ENCODE measurements around the gene LAMA2.
"Not testable (repeated sequence)": the region's sequence is repeated elsewhere in the genome, so short reads cannot be mapped to it uniquely, and the experiment has no call there.

LAMA2 gene

DNA sequence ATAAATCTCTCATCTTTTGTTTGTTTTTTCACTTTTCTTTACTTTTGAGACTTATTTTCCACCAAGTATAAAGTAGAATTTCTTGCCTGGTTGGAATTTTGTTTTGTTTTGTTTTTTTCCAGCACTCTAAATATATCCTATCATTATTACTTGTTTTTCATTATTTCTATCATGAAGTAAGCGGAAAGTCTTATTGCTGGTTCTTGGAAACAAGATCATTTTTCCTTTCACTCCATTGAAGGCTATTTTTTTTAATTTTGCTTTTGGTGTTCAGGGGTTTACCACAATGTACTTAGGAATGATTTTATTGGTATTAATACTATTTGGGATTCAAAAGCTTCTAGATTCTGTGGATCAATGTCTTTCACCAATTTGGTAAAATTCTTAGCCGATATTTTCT is 190.1 kb downstream of the LAMA2 start:
- DNase-seq (ENCODE audit: low read depth): no peak

- DNase-seq (ENCODE audit: low read depth): peak; percentile 3
Observed at GRCh38 chr6:129073691-129074395, 190.9 kb downstream of the LAMA2 start.

DNA sequence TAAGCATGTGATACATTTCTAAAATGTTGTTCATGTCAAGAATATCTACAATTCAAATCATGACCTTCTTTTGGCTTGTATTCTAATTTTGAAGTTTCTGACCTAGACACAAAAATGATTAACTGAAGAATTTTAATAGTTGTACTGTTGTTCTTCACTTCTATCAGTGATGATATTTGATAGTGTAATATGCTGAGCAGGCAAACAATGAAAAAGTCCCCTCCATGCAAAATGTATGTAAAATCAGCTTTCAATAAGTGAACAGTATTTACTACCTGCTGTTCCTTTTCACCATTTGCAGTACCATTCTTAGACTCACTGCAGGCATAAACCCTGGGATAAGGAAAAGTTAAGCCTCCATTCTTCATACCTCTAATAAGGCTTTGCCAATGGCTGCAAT is 201.5 kb downstream of the LAMA2 start:
- DNase-seq (ENCODE audit: low read depth): no peak

- DNase-seq (ENCODE audit: low read depth): not testable (repeated sequence)
Observed at GRCh38 chr6:129088481-129088880, 205.5 kb downstream of the LAMA2 start.

- no peak for DNase-seq (ENCODE audit: low read depth)
Observed at GRCh38 chr6:129089357-129089756, 206.4 kb downstream of the LAMA2 start.

DNA sequence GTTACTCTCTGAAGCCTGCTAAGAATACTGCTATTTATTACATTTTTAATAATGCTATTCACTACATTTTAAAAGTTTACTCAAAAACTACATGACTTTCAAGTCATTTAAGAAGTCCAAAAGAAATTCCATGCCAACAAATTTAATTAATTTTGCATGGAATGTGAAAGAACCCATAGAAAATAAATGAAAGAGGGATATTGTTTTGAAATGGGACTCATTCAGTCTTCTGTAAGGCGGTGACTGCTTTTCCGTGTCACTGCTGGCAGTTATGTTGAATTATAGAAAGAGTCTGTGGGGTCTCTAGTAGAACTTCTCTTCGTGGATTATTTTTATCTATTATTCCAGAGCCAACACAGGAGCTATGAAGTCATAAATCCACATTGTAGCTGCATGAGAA is 211.2 kb downstream of the LAMA2 start:
- DNase-seq (ENCODE audit: low read depth): no peak

DNA sequence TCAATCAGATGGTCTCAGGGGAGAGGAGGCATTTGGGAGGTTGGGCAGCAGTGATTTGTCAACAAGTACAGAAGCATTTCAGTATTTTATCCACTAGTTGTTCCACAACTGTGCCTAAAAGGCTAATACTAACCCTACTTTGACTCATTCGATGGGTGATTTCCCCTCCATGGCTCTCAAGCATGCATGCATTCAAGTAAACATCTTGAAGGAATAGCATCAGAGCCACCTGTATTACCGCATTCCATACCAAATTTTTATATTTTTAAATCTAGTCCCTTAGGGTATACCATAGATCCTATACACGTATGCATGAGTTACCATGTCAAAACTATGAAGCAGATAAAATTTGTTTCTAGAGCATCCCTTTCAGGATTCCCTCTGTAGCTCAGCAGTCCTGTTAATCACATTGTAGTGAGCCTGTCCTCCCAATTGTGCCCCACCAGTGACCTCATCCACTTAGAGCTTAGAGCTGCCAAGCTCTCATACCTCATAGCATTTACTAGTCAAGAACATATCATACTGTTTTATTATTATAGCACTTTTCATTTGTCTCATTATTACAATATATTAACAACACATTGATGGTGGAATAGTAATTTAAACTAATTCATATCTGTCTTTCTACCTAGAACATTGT is 213.8 kb downstream of the LAMA2 start:
- DNase-seq (ENCODE audit: low read depth): no peak

DNA sequence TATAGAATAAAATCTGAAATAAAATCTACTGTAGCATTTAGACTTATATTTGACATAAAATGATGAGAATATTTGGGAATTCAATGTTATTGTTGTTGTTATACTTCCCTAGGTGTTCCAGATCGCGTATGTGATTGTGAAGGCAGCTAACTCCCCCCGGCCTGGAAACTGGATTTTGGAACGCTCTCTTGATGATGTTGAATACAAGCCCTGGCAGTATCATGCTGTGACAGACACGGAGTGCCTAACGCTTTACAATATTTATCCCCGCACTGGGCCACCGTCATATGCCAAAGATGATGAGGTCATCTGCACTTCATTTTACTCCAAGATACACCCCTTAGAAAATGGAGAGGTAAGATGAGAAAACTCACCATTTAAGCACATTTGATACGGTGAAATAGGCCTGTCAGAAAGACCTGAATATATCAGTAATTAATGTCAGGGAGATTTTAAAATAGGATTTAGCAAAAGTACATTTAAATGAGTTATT is 215.2 kb downstream of the LAMA2 start:
- no peak for DNase-seq (ENCODE audit: low read depth)

GRCh38 chr6:129099696-129100095 is 216.8 kb downstream of the LAMA2 start:
- DNase-seq (ENCODE audit: low read depth): no peak

DNA sequence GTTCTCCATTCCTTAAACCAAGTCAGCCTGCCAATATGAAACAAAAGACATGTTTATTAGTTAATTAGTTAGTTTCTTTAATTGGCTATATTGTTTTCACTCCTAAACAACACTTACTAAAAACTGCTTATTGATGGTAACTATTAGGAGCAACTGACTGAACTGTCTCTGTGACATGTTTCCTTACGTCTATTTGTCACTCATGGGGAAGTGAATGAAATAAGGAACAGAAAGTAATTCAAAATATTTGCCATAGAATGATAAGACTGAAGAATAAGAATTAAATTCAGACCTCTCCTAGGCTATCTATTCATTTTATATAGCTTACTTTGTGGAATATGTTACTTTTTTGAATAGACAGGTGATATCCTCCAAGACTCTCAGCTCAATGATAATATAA is 217.2 kb downstream of the LAMA2 start:
- no peak for DNase-seq (ENCODE audit: low read depth)

DNA sequence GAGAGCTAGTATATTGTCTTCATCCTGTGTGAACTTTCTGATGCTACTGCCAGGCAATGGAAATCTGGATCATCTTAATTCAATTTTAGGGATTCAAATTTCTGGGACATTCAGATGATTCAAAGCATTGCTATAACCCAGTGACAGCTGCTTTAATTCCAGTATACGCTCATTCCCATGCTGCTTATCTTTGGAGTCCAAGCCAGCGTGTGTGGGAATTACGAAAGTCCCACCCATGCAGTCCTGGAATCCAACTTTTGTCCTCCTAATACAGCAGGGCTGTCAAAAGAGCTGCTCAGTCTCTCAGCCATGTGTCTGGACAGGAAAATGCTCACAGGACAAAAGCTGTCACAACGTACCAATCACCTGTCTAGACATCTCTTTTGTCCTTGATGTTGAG is 219.8 kb downstream of the LAMA2 start:
- no peak for DNase-seq (ENCODE audit: low read depth)

DNA sequence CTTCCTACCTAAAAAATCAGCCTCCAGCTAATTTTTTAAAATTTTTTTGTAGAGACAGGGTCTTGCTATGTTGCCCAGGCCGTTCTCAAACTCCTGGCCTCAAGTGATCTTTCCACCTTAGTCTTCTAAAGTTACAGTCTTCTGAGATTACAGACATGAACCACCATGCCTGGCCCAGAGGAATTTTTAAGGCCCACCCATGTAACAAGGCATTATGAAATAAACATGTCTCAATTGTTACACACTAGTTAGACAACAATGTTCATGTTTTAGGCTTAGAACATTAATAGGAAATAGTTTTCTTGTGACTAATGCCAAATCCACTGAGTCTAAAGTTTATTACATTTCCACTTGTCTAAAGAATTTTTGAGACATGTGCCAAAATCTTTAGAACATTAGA is 221.2 kb downstream of the LAMA2 start:
- no peak for DNase-seq (ENCODE audit: low read depth)

- DNase-seq (ENCODE audit: low read depth): no peak
Observed at GRCh38 chr6:129104560-129104959, 221.6 kb downstream of the LAMA2 start.

- DNase-seq (ENCODE audit: low read depth): no peak
Observed at GRCh38 chr6:129105035-129105434, 222.1 kb downstream of the LAMA2 start.

DNA sequence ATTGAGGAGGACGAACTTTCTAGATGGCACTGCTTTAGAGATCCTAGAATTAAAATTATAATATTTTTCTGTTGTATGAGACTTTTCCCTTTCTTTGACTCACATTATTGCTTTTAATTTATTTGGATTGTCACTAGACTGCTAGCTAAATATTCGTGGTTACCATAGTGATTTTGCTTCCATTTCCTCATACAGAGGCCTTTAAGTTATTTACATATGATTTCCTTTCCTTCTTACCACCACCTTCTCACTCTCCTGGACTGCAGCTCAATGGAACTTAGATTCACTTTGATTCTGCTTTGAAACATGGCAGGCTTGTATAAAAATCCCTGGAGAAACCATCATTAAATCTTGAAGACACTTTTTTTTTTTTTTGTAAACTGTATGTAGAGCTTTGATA is 222.9 kb downstream of the LAMA2 start:
- DNase-seq (ENCODE audit: low read depth): no peak

DNA sequence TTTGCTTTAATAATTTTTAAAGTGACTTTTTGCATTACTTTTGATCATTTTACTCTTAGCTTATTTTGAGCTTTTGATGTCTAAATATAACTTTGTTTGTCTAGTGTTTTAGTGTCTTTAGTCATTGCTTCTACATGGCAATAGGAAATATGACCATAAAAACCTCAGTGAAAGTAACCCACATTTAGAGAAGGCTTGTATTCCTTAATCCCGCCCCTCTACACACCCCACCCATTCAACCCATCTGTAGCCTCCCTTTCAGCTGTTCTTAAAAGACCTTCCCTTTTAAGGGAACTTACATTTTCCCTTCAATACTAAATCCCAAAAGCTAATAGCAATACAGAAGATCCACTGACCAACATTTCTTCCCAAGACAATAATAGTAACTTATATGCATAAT is 225.4 kb downstream of the LAMA2 start:
- no peak for DNase-seq (ENCODE audit: low read depth)

- DNase-seq (ENCODE audit: low read depth): no peak
Observed at GRCh38 chr6:129110690-129111343, 227.9 kb downstream of the LAMA2 start.

- no peak for DNase-seq (ENCODE audit: low read depth)
Observed at GRCh38 chr6:129111346-129111745, 228.4 kb downstream of the LAMA2 start.

DNA sequence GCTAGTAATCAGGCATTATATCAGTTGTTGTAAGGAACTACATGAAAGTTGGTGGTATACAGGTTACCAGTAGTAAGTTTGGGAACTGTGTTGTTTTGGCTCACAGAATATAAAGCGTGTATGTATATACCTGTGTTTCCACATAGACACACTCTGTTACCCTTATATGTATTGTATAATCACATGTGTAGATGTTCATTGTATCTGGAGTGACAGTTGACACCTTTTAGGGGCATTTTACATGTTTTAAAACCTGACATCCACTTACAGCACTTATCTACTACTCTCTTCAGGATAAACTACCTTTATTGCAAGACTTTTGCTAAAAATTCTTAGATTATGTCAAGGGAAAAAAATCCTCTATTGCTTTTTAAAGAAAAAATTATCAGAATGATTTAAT is 228.9 kb downstream of the LAMA2 start:
- no peak for DNase-seq (ENCODE audit: low read depth)

GRCh38 chr6:129112591-129112990 is 229.7 kb downstream of the LAMA2 start:
- no peak for DNase-seq (ENCODE audit: low read depth)

GRCh38 chr6:129113637-129114036 is 230.7 kb downstream of the LAMA2 start:
- no peak for DNase-seq (ENCODE audit: low read depth)

DNA sequence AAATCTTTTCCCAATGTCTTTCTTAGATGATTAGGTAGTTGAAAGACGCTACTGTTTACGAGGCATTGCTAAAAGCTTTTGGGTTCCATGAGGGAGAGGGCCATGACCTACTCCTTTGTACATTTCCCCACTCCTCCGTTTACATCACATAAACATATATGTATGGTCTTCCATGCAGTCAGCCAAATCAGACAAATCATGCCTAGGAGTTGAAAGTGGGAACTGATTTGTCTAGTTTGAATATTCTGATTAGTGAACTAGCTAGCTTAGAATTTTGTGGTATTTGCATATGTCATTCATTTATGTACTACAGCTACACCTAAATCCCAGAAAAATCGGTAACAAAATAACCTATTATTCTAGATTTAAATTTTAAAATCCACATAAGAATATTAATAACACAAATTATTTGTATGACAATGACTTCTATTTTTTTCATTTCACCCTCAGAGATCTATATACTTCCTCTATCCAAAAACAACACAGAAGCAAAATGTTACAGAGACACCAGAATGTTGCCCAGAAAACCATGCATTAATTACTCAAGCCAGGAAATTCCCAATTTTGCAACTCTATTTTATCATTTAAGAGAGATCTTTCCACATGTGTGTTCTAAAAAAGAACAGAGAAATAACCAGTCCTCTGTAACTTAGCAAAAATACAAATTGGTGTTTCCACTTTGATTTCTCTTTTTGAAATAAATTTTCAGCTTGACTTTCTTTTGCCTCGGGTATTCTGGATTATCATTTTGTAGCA is 231.9 kb downstream of the LAMA2 start:
- no peak for DNase-seq (ENCODE audit: low read depth)

GRCh38 chr6:129115471-129115870 is 232.5 kb downstream of the LAMA2 start:
- no peak for DNase-seq (ENCODE audit: low read depth)
